Natural killer cell treated with Interleukin-12 subunit alpha and Interleukin-12 subunit beta and Interleukin-15 and Interleukin-18, amount 100 ng/mL, for 72 hours (primary cell): ENCODE data around the gene ALOX5AP. TPM values are rescaled to one million over a fixed set of nuclear protein-coding genes. Genes with fewer than 3 reads are reported as not detected.

Experiments used
- ATAC-seq, 2 donors: fragments of 150-1000 bp; cut with Tn5 transposase in 1 of 2; sonication (Bioruptor Pico), chemical (Tn5 transposase) in 1 of 2; 2 replicates each; pipeline ENCODE4 v1.10.0; 2021
- DNase-seq: peaks from one replicate; pipeline ENCODE4 v3.0.0; 2022; ENCODE audit warnings: low spot score
- H3K27ac Mint-ChIP-seq, 2 donors: 1 replicate in 1 of 2; 2 replicates in 1 of 2; pipeline ENCODE4 v1.8.0; 2022; ENCODE audit warnings: mixed read lengths in 2 of 2, mild to moderate bottlenecking in 1 of 2, moderate library complexity in 1 of 2
- H3K27me3 Mint-ChIP-seq, 2 donors: 1 replicate in 1 of 2; 2 replicates in 1 of 2; pipeline ENCODE4 v1.8.0; 2022; ENCODE audit warnings: mixed read lengths in 2 of 2
- H3K36me3 Mint-ChIP-seq: one replicate; pipeline ENCODE4 v1.8.0; 2022; ENCODE audit warnings: mixed read lengths
- H3K4me1 Mint-ChIP-seq, 2 donors: 1 replicate in 1 of 2; 2 replicates in 1 of 2; pipeline ENCODE4 v1.8.0; 2022; ENCODE audit warnings: low read depth in 2 of 2, mixed read lengths in 2 of 2, mild to moderate bottlenecking in 1 of 2
- H3K4me3 Mint-ChIP-seq: one replicate; pipeline ENCODE4 v1.8.0; 2022; ENCODE audit warnings: mixed read lengths
- H3K9me3 Mint-ChIP-seq: 2 replicates; pipeline ENCODE4 v1.8.0; 2022; ENCODE audit warnings: mixed read lengths
- total RNA-seq, 2 donors: library from RNA; stranded (reverse); gene quantifications; one replicate each; pipeline ENCODE4 v1.2.3, GENCODE V29; 2022

ALOX5AP gene
- total RNA-seq, 2 donors from 2014 or later, result 49.8 to 173 TPM

- no peak for ATAC-seq
- H3K27ac Mint-ChIP-seq, result no peak overlapping the region
- no peaks in the 10 kb centered on the region for H3K9me3 Mint-ChIP-seq
- H3K27me3 Mint-ChIP-seq, result no peaks in the 10 kb centered on the region
- H3K4me1 Mint-ChIP-seq, result peaks cover 27 to 34% of the 10 kb centered on the region in 2 donors
- no peaks in the 10 kb centered on the region for H3K36me3 Mint-ChIP-seq
- no peak overlapping the region for H3K4me3 Mint-ChIP-seq
- DNase-seq, result no peak
Measured at GRCh38 chr13:30792285-30793000, 57.1 kb downstream of the ALOX5AP start.

- no peaks in the 10 kb centered on the region for H3K27me3 Mint-ChIP-seq
- H3K36me3 Mint-ChIP-seq, result no peaks in the 10 kb centered on the region
- H3K4me3 Mint-ChIP-seq, result peak overlapping the region; percentile 32
- no peak for DNase-seq
- H3K9me3 Mint-ChIP-seq, result no peaks in the 10 kb centered on the region
- peak overlapping the region; percentile 51 to 92 for H3K27ac Mint-ChIP-seq
- peak; percentile 55 to 62 for ATAC-seq
- H3K4me1 Mint-ChIP-seq, result peaks cover 25 to 27% of the 10 kb centered on the region in 2 donors
Measured at GRCh38 chr13:30796132-30796572, 60.8 kb downstream of the ALOX5AP start.

GRCh38 chr13:30796631-30797601 lies 61.6 kb downstream of the ALOX5AP start:
- no peak for DNase-seq

GRCh38 chr13:30797847-30798535 lies 62.6 kb downstream of the ALOX5AP start:
- no peak overlapping the region for H3K4me3 Mint-ChIP-seq
- H3K4me1 Mint-ChIP-seq, result peaks cover 27 to 29% of the 10 kb centered on the region in 2 donors
- no peaks in the 10 kb centered on the region for H3K27me3 Mint-ChIP-seq
- peak overlapping the region in 1 of 2 donors; percentile 92 for H3K27ac Mint-ChIP-seq
- no peak for ATAC-seq
- DNase-seq, result no peak
- no peaks in the 10 kb centered on the region for H3K36me3 Mint-ChIP-seq
- H3K9me3 Mint-ChIP-seq, result no peaks in the 10 kb centered on the region

More at GRCh38 chr13:30796631-30797601, 61.6 kb downstream of the ALOX5AP start:
- Mint-ChIP-seq H3K4me3 (no peak overlapping the region), H3K9me3 (no peaks in the 10 kb centered on the region), H3K27ac (peak overlapping the region; percentile 51 to 92), H3K27me3 (no peaks in the 10 kb centered on the region), H3K36me3 (no peaks in the 10 kb centered on the region), H3K4me1 (peaks cover 25 to 27% of the 10 kb centered on the region in 2 donors)
- ATAC-seq, result peak in 1 of 2 donors; percentile 51

- Mint-ChIP-seq H3K9me3 (no peaks in the 10 kb centered on the region), H3K36me3 (no peaks in the 10 kb centered on the region), H3K27ac (no peak overlapping the region), H3K27me3 (peaks cover 0 to 5% of the 10 kb centered on the region in 2 donors), H3K4me1 (peaks cover 34 to 35% of the 10 kb centered on the region in 2 donors), H3K4me3 (no peak overlapping the region)
- ATAC-seq (no peak), DNase-seq (no peak)
Measured at GRCh38 chr13:30798776-30799355, 63.5 kb downstream of the ALOX5AP start.

GRCh38 chr13:30799356-30799824 lies 64.0 kb downstream of the ALOX5AP start:
- no peak for ATAC-seq
- peaks cover 34 to 35% of the 10 kb centered on the region in 2 donors for H3K4me1 Mint-ChIP-seq
- H3K27me3 Mint-ChIP-seq, result peaks cover 0 to 5% of the 10 kb centered on the region in 2 donors

GRCh38 chr13:30800107-30800506 lies 64.8 kb downstream of the ALOX5AP start:
- H3K27me3 Mint-ChIP-seq, result peaks cover 0 to 5% of the 10 kb centered on the region in 2 donors
- ATAC-seq (no peak), DNase-seq (no peak)
- no peaks in the 10 kb centered on the region for H3K9me3 Mint-ChIP-seq
- peak overlapping the region in 1 of 2 donors; percentile 52 for H3K27ac Mint-ChIP-seq
- no peaks in the 10 kb centered on the region for H3K36me3 Mint-ChIP-seq
- peaks cover 26 to 29% of the 10 kb centered on the region in 2 donors for H3K4me1 Mint-ChIP-seq
- no peak overlapping the region for H3K4me3 Mint-ChIP-seq

More at GRCh38 chr13:30799356-30799824, 64.0 kb downstream of the ALOX5AP start:
- no peaks in the 10 kb centered on the region for H3K9me3 Mint-ChIP-seq
- no peaks in the 10 kb centered on the region for H3K36me3 Mint-ChIP-seq
- H3K4me3 Mint-ChIP-seq, result no peak overlapping the region
- H3K27ac Mint-ChIP-seq, result peak overlapping the region in 1 of 2 donors; percentile 52
- DNase-seq, result no peak

GRCh38 chr13:30802501-30802900 lies 67.2 kb downstream of the ALOX5AP start:
- Mint-ChIP-seq H3K27me3 (peaks cover 0 to 5% of the 10 kb centered on the region in 2 donors), H3K9me3 (no peaks in the 10 kb centered on the region), H3K4me3 (no peak overlapping the region), H3K4me1 (peaks cover 7 to 16% of the 10 kb centered on the region in 2 donors), H3K36me3 (no peaks in the 10 kb centered on the region), H3K27ac (no peak overlapping the region)
- DNase-seq (no peak), ATAC-seq (no peak)

GRCh38 chr13:30802953-30803478 lies 67.7 kb downstream of the ALOX5AP start:
- DNase-seq (peak; percentile 83), ATAC-seq (peak; percentile 94 to 95)
- H3K27ac Mint-ChIP-seq, result no peak overlapping the region
- H3K4me3 Mint-ChIP-seq, result peak overlapping the region; percentile 47
- no peaks in the 10 kb centered on the region for H3K36me3 Mint-ChIP-seq
- H3K27me3 Mint-ChIP-seq, result peaks cover 0 to 5% of the 10 kb centered on the region in 2 donors
- H3K9me3 Mint-ChIP-seq, result no peaks in the 10 kb centered on the region
- peaks cover 7 to 16% of the 10 kb centered on the region in 2 donors for H3K4me1 Mint-ChIP-seq

- peaks cover 7 to 16% of the 10 kb centered on the region in 2 donors for H3K4me1 Mint-ChIP-seq
- H3K9me3 Mint-ChIP-seq, result no peaks in the 10 kb centered on the region
Measured at GRCh38 chr13:30803749-30804148, 68.4 kb downstream of the ALOX5AP start.

GRCh38 chr13:30804474-30804873 lies 69.1 kb downstream of the ALOX5AP start:
- ATAC-seq (no peak), DNase-seq (no peak)
- Mint-ChIP-seq H3K9me3 (no peaks in the 10 kb centered on the region), H3K4me3 (no peak overlapping the region), H3K36me3 (no peaks in the 10 kb centered on the region), H3K27me3 (peaks cover 0 to 5% of the 10 kb centered on the region in 2 donors), H3K27ac (no peak overlapping the region), H3K4me1 (peaks cover 7 to 16% of the 10 kb centered on the region in 2 donors)

More at GRCh38 chr13:30803749-30804148, 68.4 kb downstream of the ALOX5AP start:
- DNase-seq, result no peak
- no peaks in the 10 kb centered on the region for H3K36me3 Mint-ChIP-seq
- no peak for ATAC-seq
- H3K27me3 Mint-ChIP-seq, result peaks cover 0 to 5% of the 10 kb centered on the region in 2 donors
- H3K27ac Mint-ChIP-seq, result no peak overlapping the region
- H3K4me3 Mint-ChIP-seq, result no peak overlapping the region

- H3K27me3 Mint-ChIP-seq, result peaks cover 0 to 5% of the 10 kb centered on the region in 2 donors
- no peak for DNase-seq
- H3K9me3 Mint-ChIP-seq, result no peaks in the 10 kb centered on the region
- H3K4me1 Mint-ChIP-seq, result peaks cover 7 to 16% of the 10 kb centered on the region in 2 donors
- ATAC-seq, result no peak
- no peak overlapping the region for H3K4me3 Mint-ChIP-seq
- H3K27ac Mint-ChIP-seq, result no peak overlapping the region
- H3K36me3 Mint-ChIP-seq, result no peaks in the 10 kb centered on the region
Measured at GRCh38 chr13:30805132-30805537, 69.8 kb downstream of the ALOX5AP start.
